Colonic mucosa (tissue), 4 donors: ENCODE results near the gene LDLRAD3. TPM values are rescaled to one million over a fixed set of nuclear protein-coding genes. Genes with fewer than 3 reads are reported as not detected.

ENCODE experiments used
- DNase-seq: peaks from one replicate; pipeline ENCODE4 v3.0.0-alpha.2; 2020
- H3K27ac ChIP-seq: fragments of 200-600 bp; one replicate; pipeline ENCODE4 v1.8.0; 2021
- H3K27me3 ChIP-seq: fragments of 200-600 bp; one replicate; pipeline ENCODE4 v1.8.0; 2021
- H3K36me3 ChIP-seq: fragments of 200-600 bp; one replicate; pipeline ENCODE4 v1.8.0; 2021
- H3K4me1 ChIP-seq: fragments of 200-600 bp; one replicate; pipeline ENCODE4 v1.8.0; 2021; ENCODE audit warnings: mild to moderate bottlenecking
- H3K4me3 ChIP-seq: fragments of 200-600 bp; one replicate; pipeline ENCODE4 v1.8.0; 2021
- H3K9ac ChIP-seq, 2 donors: one replicate each; pipeline ENCODE4 v1.7.0; 2013; ENCODE audit warnings: control low read depth in 2 of 2, low read depth in 2 of 2, low read length in 2 of 2
- H3K9me3 ChIP-seq: fragments of 200-600 bp; one replicate; pipeline ENCODE4 v1.8.0; 2021
- intact Hi-C: fragments of 100-400 bp; cut with DNase I; formaldehyde crosslinking; loops from one replicate; pipeline ENCODE4 v1.14.1; 2022
- total RNA-seq, 2 donors: library from RNA; stranded (reverse); fragmentation: NEBNext Ultra II Directional in 1 of 2; extraction: Animal tissue kit (Norgen Biotek cat#: 25700) in 1 of 2; gene quantifications; one replicate each; pipeline ENCODE4 v1.2.1, GENCODE V29; 2021
- TF ChIP-seq, protein P1 (sequence below): fragments of 200-600 bp; IDR thresholded peaks from one replicate; pipeline ENCODE4 v1.8.0; 2022; ENCODE audit warnings: antibody characterized with exemption, mild to moderate bottlenecking
- donor health status: healthy.
- donor health status: DM: no; HTN: no; CAD: no.
- donor health status: DM: no; HTN: no; CAD: no.

LDLRAD3 gene
- total RNA-seq, 2 donors from 2014 or later = 1.9 to 2.9 TPM

DNA sequence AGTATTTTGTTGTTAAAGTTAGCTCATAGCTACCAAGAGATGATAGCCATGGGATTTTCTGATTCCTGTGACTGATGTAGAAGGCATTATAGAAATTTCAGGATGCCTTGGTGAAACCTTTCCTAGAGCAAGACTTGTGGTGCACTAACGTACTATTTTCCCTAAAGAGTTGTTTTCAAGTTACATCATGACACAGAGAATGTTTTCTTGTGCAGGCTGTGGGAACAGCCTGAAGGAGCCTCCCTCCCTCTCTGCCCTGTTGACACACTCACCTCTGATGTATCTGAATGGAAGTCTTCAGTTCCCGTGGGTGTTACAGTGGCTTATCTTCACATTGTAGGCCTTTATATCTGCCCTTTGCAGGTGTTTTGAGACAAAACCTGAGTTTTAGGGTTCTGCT, 121.6 kb downstream of the LDLRAD3 start:
- Histone ChIP-seq H3K27ac (no peak overlapping the region), H3K9ac (no peak overlapping the region), H3K9me3 (peaks cover 4% of the 10 kb centered on the region), H3K4me1 (no peaks in the 10 kb centered on the region), H3K27me3 (no peaks in the 10 kb centered on the region), H3K36me3 (no peaks in the 10 kb centered on the region), H3K4me3 (no peak overlapping the region)
- intact Hi-C loops = no loop called here
- no peak for DNase-seq
- TF ChIP-seq, protein P1, sequence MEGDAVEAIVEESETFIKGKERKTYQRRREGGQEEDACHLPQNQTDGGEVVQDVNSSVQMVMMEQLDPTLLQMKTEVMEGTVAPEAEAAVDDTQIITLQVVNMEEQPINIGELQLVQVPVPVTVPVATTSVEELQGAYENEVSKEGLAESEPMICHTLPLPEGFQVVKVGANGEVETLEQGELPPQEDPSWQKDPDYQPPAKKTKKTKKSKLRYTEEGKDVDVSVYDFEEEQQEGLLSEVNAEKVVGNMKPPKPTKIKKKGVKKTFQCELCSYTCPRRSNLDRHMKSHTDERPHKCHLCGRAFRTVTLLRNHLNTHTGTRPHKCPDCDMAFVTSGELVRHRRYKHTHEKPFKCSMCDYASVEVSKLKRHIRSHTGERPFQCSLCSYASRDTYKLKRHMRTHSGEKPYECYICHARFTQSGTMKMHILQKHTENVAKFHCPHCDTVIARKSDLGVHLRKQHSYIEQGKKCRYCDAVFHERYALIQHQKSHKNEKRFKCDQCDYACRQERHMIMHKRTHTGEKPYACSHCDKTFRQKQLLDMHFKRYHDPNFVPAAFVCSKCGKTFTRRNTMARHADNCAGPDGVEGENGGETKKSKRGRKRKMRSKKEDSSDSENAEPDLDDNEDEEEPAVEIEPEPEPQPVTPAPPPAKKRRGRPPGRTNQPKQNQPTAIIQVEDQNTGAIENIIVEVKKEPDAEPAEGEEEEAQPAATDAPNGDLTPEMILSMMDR = no peak

DNA sequence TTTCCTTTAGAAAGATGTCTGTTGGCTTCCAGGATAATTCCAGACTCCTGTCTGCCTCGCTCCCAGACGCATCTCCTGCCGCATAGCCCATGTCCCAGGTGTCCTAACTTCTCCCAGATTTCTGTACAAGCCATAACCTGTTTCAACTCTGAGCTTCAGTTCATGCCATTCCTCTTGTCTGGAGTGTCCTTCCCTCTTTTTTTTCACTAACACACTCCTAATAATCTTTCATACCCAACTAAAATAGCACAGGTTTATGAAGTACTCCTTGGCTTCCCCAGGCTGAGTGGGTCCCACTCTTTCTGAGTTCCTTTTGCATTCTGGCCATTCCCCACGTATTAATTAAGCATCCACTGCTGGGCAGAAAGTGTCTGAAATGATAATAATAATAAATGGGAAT, 123.0 kb downstream of the LDLRAD3 start:
- Histone ChIP-seq H3K4me1 (no peaks in the 10 kb centered on the region), H3K9me3 (peaks cover 4% of the 10 kb centered on the region), H3K27me3 (no peaks in the 10 kb centered on the region), H3K27ac (no peak overlapping the region), H3K36me3 (no peaks in the 10 kb centered on the region), H3K4me3 (no peak overlapping the region), H3K9ac (no peak overlapping the region)
- TF ChIP-seq, protein P1 = no peak
- intact Hi-C loops = no loop called here
- DNase-seq = no peak

DNA sequence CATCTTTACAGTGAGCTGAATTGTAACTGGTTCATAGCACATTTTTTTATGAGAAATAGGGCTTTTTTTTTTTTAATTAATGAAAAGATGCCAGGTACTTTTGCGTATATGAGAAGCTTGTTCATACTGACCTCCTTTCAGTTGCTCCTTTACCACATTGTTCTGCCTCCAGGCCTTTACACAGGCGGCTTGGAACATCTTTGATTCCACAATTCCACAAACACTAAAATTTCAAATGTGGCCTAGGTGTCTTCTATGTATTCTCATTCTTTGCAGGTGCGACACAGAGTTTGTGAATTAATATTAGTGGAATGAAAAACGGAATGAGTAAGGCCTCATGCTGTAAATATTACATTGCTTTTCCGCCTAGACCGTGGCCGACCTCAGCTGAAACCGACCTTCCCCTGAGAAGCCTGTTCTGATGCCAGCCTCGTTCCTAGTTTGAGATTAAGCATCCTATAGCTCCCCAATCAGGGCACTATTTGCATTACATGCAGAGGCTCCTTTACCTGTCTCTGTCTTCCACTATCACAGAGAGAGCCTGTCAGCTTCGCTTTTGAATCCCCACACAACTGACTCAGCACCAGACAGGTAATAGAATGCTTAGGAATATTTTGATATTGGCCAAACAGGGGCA, 125.8 kb downstream of the LDLRAD3 start:
- intact Hi-C loops = no loop called here
- TF ChIP-seq, protein P1 = no peak
- no peak for DNase-seq

DNA sequence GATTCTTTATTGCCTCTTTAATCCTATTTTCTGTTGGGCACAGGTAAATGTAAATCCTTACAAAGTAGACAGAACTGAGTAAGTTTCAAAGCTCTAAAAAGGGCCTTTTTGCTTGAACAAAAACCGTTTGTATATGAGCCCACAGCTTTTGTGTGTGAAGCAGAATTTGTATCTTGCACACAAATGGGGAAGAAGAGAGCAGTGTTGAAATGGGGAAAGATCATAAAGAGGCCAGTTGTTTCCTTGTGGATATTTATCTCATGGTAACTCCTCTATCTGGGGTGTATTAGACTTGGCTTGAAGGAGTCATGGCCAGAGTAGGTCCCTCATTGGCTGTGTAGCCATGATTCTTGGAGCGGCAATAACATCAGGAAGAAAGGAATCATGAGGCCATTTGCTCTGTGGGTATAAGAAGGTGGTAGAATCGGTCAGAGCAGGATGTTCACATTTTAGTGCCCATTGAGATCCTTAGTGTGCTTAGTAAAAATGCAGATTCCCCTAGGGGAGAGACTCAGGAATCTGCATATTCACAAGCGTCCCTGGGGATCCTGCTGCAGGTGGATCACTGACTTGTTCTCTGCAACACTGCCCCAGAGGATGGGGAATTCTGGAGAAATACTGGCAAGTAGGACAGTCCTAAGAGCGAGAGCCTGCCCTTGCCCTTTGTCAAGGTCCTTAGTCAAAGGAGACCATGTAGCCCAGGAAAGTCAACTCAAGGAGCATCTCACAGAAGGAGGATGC, 126.5 kb downstream of the LDLRAD3 start:
- H3K9me3 ChIP-seq = peaks cover 4% of the 10 kb centered on the region
- no peak overlapping the region for H3K4me3 ChIP-seq
- TF ChIP-seq, protein P1 = no peak
- no peaks in the 10 kb centered on the region for H3K36me3 ChIP-seq
- intact Hi-C loops = no loop called here
- no peak overlapping the region for H3K9ac ChIP-seq
- H3K27ac ChIP-seq = no peak overlapping the region
- H3K27me3 ChIP-seq = no peaks in the 10 kb centered on the region
- H3K4me1 ChIP-seq = no peaks in the 10 kb centered on the region
- no peak for DNase-seq

More for the DNA sequence above, 125.8 kb downstream of the LDLRAD3 start:
- Histone ChIP-seq H3K9me3 (peaks cover 4% of the 10 kb centered on the region), H3K36me3 (no peaks in the 10 kb centered on the region), H3K27ac (no peak overlapping the region), H3K4me1 (no peaks in the 10 kb centered on the region), H3K9ac (no peak overlapping the region), H3K4me3 (no peak overlapping the region), H3K27me3 (no peaks in the 10 kb centered on the region)

DNA sequence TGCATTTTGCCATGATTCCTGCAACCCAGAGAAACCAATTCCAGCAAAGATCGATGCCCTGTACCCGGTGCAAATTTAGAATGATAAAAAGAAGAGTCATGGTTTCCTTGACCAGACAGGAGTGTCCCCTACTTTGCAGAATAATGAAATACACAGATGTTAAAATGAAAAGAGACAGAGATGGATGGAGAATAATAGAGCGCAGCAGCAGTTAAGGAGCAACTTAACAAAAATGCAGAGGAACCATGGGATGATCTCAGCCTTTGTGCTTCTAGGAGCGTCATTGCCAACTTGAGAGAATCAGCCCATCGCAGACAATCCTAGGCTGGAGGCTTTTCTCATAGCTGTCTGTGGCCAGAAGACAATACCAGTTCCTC, 127.1 kb downstream of the LDLRAD3 start:
- H3K9me3 ChIP-seq = peaks cover 4% of the 10 kb centered on the region
- no peak overlapping the region for H3K9ac ChIP-seq
- no peak for DNase-seq
- intact Hi-C loops = no loop called here
- no peak overlapping the region for H3K4me3 ChIP-seq
- no peaks in the 10 kb centered on the region for H3K4me1 ChIP-seq
- no peaks in the 10 kb centered on the region for H3K36me3 ChIP-seq
- TF ChIP-seq, protein P1 = no peak
- H3K27me3 ChIP-seq = no peaks in the 10 kb centered on the region
- no peak overlapping the region for H3K27ac ChIP-seq
